NCI-H2107 treated with DMSO at 0.1 percent for 48 hours (cell line): ENCODE data around the gene ANXA6.

Source experiments
- DNase-seq: peaks from one replicate; lab custom pipeline; 2025; ENCODE audit not compliant: unreplicated experiment; lab: John Stamatoyannopoulos, UW

Gene ANXA6

GRCh38 chr5:151067632-151068432 is 89.7 kb downstream of the ANXA6 start:
- no peak for DNase-seq

GRCh38 chr5:151066920-151067319 is 90.7 kb downstream of the ANXA6 start:
- DNase-seq = no peak

GRCh38 chr5:151065609-151066008 is 92.0 kb downstream of the ANXA6 start:
- no peak for DNase-seq

- no peak for DNase-seq
Observed at GRCh38 chr5:151064916-151065499, 92.6 kb downstream of the ANXA6 start.

- DNase-seq = no peak
Observed at GRCh38 chr5:151063142-151063989, 94.2 kb downstream of the ANXA6 start.

- DNase-seq = no peak
Observed at GRCh38 chr5:151062405-151063141, 95.0 kb downstream of the ANXA6 start.

- no peak for DNase-seq
Observed at GRCh38 chr5:151060742-151061141, 96.8 kb downstream of the ANXA6 start.

GRCh38 chr5:151058891-151059489 is 98.6 kb downstream of the ANXA6 start:
- no peak for DNase-seq

GRCh38 chr5:151058301-151058700 is 99.3 kb downstream of the ANXA6 start:
- DNase-seq = no peak

GRCh38 chr5:151056379-151057325 is 100.9 kb downstream of the ANXA6 start:
- DNase-seq = no peak

- no peak for DNase-seq
Observed at GRCh38 chr5:151055336-151055735, 102.2 kb downstream of the ANXA6 start.

GRCh38 chr5:151054709-151055108 is 102.9 kb downstream of the ANXA6 start:
- no peak for DNase-seq

- no peak for DNase-seq
Observed at GRCh38 chr5:151053796-151054462, 103.7 kb downstream of the ANXA6 start.

- DNase-seq = no peak
Observed at GRCh38 chr5:151052836-151053235, 104.7 kb downstream of the ANXA6 start.

- DNase-seq = no peak
Observed at GRCh38 chr5:151051931-151052608, 105.5 kb downstream of the ANXA6 start.

GRCh38 chr5:151051066-151051930 is 106.3 kb downstream of the ANXA6 start:
- DNase-seq = no peak
